BLaER1 (cell line): ENCODE data around the gene GRAMD4.

Experiments
- H3K27ac ChIP-seq: shearing (Covaris generic); formaldehyde crosslinking; 2 replicates; pipeline ENCODE4 v1.8.1; 2022
- H3K27me3 ChIP-seq: shearing (Covaris generic); formaldehyde crosslinking; 2 replicates; pipeline ENCODE4 v1.8.1; 2022
- H3K36me3 ChIP-seq: shearing (Covaris generic); formaldehyde crosslinking; 2 replicates; pipeline ENCODE4 v1.8.1; 2022
- H3K4me1 ChIP-seq: shearing (Covaris generic); formaldehyde crosslinking; 2 replicates; pipeline ENCODE4 v1.8.1; 2022
- H3K4me2 ChIP-seq: shearing (Covaris generic); formaldehyde crosslinking; 2 replicates; pipeline ENCODE4 v1.8.1; 2022
- H3K4me3 ChIP-seq: shearing (Covaris generic); formaldehyde crosslinking; 2 replicates; pipeline ENCODE4 v1.8.1; 2022
- H3K9ac ChIP-seq: shearing (Covaris generic); formaldehyde crosslinking; 2 replicates; pipeline ENCODE4 v1.8.1; 2022
- H3K9me3 ChIP-seq: shearing (Covaris generic); formaldehyde crosslinking; 2 replicates; pipeline ENCODE4 v1.8.1; 2022
- H4K20me1 ChIP-seq: shearing (Covaris generic); formaldehyde crosslinking; 2 replicates; pipeline ENCODE4 v1.8.1; 2022
- Cebpa-rat ChIP-seq: shearing (Covaris generic); IDR thresholded peaks from 2 replicates; pipeline ENCODE4 v1.8.1; 2022

GRAMD4 gene

DNA sequence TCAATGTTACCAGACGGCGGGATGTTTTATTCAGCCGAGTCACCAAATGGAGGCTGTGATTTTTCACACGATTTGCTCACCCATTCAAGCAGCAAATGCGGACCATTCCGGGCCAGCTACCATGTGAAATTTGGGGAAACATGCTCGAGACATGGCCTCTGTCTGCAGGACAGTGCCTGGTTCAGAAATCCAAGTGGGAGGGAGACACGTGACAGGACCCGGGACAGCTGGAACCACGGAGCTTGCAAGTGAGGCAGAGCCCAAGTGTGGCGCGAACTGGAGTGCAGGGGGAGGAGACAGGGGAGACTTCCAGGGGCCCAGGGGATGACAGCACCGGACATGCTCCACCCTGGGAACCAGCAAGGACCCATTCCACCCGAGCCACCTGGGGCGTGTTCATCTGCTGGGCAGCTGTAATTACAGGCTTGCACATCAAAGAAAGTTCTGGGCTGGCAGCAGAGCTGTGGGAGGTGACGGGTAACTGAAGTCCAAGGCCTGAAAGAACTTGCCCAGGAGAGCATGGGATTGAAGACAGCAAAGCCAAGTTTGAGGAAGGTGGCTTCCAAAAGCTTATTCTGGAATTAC, 101.4 kb downstream of the GRAMD4 start:
- Histone ChIP-seq H3K9ac (no peak overlapping the region), H3K9me3 (no peaks in the 10 kb centered on the region), H3K27me3 (no peaks in the 10 kb centered on the region), H3K4me3 (no peak overlapping the region), H3K4me2 (no peak overlapping the region), H3K36me3 (peaks cover 100% of the 10 kb centered on the region), H3K27ac (no peak overlapping the region), H3K4me1 (peaks cover 49% of the 10 kb centered on the region), H4K20me1 (peaks cover 100% of the 10 kb centered on the region)
- TF ChIP-seq Cebpa-rat, result no peak

DNA sequence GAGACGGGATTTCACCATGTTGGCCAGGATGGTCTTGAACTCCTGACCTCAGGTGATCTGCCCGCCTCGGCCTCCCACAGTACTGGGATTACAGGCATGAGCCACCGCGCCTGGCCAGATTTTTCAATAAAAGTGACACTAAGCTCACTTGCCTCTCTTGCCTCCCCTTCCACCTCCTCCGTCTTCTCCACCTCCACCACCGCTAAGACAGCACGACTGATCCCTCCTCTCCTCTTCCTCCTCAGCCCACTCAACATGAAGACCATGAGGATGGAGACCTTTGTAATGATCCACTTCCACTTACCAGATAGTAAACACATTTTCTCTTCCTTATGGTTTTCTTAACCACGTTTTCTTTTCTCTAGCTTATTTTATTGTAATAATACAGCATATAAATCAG, 103.7 kb downstream of the GRAMD4 start:
- TF ChIP-seq Cebpa-rat, result no peak
- H3K4me2 ChIP-seq, result no peak overlapping the region
- H3K4me3 ChIP-seq, result no peak overlapping the region
- peaks cover 100% of the 10 kb centered on the region for H4K20me1 ChIP-seq
- no peaks in the 10 kb centered on the region for H3K9me3 ChIP-seq
- peaks cover 72% of the 10 kb centered on the region for H3K4me1 ChIP-seq
- H3K9ac ChIP-seq, result no peak overlapping the region
- no peak overlapping the region for H3K27ac ChIP-seq
- no peaks in the 10 kb centered on the region for H3K27me3 ChIP-seq
- H3K36me3 ChIP-seq, result peaks cover 99% of the 10 kb centered on the region

DNA sequence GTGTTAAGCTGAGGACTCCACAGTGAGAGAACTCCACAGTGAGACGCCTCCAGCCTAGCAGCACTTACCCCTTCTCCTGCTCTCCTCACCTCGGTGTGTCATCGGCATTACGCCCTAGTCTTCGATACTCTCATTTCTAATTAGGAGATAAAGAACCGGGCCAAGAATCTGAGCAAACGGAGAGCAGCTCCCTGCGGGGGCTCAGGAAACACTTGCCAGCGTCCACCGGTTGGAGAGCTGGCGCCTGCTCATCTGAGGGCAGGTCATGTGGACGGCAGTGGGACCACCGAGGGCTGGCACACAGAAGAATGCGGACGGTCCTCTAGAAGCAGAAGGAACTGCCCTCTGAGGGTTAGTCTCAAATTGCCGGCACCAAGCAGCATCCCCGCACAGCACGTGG, 104.9 kb downstream of the GRAMD4 start:
- H3K4me1 ChIP-seq, result peaks cover 84% of the 10 kb centered on the region
- no peak for TF ChIP-seq Cebpa-rat
- H3K4me2 ChIP-seq, result no peak overlapping the region
- no peak overlapping the region for H3K4me3 ChIP-seq
- no peaks in the 10 kb centered on the region for H3K27me3 ChIP-seq
- no peak overlapping the region for H3K9ac ChIP-seq
- H3K27ac ChIP-seq, result no peak overlapping the region
- peaks cover 100% of the 10 kb centered on the region for H4K20me1 ChIP-seq
- H3K36me3 ChIP-seq, result peaks cover 93% of the 10 kb centered on the region
- no peaks in the 10 kb centered on the region for H3K9me3 ChIP-seq

DNA sequence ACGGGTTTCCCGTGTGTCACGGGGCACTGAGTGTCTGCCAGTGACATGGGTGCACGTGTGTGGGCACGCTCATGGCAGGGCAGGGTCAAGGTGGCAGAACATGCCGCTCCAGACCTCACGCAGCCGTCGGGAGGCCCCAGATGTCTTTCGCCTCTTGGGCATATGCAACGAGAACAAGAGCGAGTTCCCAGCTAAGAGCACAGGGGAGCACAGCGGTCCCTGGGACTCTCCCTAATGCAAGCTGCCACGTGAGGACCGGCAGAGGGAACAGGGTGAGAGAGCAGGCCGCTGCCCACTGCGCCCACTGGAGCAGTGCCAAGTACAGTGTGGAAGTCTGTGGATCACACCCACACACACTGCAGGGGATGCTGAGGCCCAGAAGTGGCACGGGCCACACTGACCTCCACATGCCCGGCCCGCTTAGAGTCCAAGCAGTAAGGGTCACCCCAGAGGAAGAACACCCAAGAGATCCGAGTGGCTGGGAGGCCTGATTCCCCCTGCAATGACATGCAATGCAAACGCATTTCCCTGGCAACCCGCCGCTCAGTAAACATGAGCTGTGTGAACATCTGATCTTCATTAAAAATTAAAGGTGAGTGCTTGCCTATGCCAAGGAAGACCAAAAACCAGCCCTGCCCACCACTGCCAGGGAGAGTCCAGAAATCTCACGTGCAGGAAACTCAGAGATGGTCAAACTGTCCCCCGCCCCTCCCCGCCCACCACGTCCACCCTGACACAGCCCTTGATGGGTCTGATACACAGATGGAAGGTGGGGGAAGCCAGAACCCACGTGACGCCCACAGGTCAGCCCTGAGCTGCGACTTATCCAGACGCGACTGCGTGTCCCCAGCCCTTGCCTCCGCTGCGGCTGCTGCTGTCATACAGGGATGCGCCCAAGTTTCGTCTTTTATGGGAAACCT, 106.1 kb downstream of the GRAMD4 start:
- peak overlapping the region; percentile 98 for H3K4me2 ChIP-seq
- H4K20me1 ChIP-seq, result peaks cover 100% of the 10 kb centered on the region

DNA sequence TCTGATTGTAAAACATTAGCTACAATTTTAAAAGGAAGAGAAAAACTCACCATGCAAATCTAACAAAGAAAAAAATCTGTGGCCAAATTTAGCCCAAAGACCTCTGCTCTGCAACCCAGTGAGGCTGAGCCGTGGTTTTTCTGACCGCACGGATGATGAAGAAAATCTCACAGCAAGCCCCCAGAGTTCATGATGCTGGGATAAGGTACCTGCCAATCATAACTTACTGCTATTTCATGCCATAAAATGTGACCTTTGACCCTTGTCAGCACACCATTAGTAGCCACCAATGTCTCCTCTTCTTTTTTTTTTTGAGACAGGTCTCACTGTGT, 106.8 kb downstream of the GRAMD4 start:
- Histone ChIP-seq H3K9ac (no peak overlapping the region), H3K4me1 (peaks cover 95% of the 10 kb centered on the region), H3K36me3 (peaks cover 88% of the 10 kb centered on the region), H3K4me3 (no peak overlapping the region), H4K20me1 (peaks cover 100% of the 10 kb centered on the region), H3K4me2 (peak overlapping the region; percentile 98), H3K27ac (no peak overlapping the region), H3K27me3 (no peaks in the 10 kb centered on the region), H3K9me3 (no peaks in the 10 kb centered on the region)
- no peak for TF ChIP-seq Cebpa-rat

More for the DNA sequence above, 106.1 kb downstream of the GRAMD4 start:
- TF ChIP-seq Cebpa-rat, result no peak
- Histone ChIP-seq H3K27ac (no peak overlapping the region), H3K9me3 (no peaks in the 10 kb centered on the region), H3K9ac (no peak overlapping the region), H3K36me3 (peaks cover 88% of the 10 kb centered on the region), H3K27me3 (no peaks in the 10 kb centered on the region), H3K4me1 (peaks cover 95% of the 10 kb centered on the region), H3K4me3 (no peak overlapping the region)

DNA sequence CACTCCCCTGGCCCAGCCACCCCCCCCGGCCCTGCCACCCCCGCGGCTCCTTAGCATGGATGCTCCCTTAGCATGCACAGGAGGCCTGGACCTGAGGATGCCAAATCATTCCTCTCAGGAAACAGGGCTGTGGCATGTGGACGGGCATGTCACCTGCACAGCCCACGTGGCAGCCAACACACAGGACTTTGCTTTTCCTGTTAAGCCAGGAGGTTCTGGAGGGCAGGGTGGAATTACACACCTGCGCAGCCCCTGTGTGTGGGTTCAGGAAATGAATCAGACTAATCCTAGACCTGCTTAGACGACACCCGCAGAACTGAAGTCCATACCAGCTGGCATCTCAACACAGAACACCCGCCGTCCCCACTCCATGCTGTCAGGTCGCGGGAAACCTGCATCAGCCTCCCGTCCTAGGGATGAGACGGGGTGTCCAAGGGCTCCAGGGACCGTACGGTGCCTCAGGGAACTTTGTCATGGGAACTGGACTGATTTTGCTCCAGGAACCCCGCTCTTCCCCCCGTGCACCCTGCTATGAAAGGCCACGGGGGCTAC, 107.7 kb downstream of the GRAMD4 start:
- Histone ChIP-seq H4K20me1 (peaks cover 100% of the 10 kb centered on the region), H3K9me3 (no peaks in the 10 kb centered on the region), H3K4me2 (peak overlapping the region; percentile 98), H3K27me3 (no peaks in the 10 kb centered on the region), H3K9ac (peak overlapping the region; percentile 43; the same call in 1 of the 2 replicates), H3K36me3 (peaks cover 81% of the 10 kb centered on the region), H3K4me3 (no peak overlapping the region), H3K27ac (peak overlapping the region; percentile 56), H3K4me1 (peaks cover 95% of the 10 kb centered on the region)
- TF ChIP-seq Cebpa-rat, result no peak

DNA sequence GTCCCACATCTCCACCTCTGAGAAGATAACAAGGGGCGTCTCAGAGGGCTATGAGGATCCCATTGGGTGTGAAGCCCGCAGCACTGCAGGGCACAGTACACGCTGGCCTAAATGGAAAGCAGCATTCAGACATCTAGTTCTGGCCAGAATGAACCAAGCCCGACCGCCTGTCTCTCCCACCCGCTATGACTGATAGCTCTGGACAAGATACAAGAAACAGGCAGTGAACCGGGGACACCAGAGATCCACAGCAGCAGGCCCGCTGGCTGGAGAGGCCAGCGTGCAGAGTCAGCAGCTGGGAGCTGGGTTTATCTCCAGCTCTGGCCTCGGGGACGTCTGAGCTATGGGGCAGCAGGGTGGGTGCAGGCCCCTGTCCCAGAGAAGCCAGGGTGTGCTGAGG, 108.3 kb downstream of the GRAMD4 start:
- H3K36me3 ChIP-seq, result peaks cover 75% of the 10 kb centered on the region
- H3K9ac ChIP-seq, result peak overlapping the region; percentile 43
- H4K20me1 ChIP-seq, result peaks cover 100% of the 10 kb centered on the region
- H3K4me1 ChIP-seq, result peaks cover 95% of the 10 kb centered on the region
- peak overlapping the region; percentile 56 for H3K27ac ChIP-seq
- H3K27me3 ChIP-seq, result no peaks in the 10 kb centered on the region
- no peaks in the 10 kb centered on the region for H3K9me3 ChIP-seq
- no peak overlapping the region for H3K4me3 ChIP-seq
- peak overlapping the region; percentile 98 for H3K4me2 ChIP-seq
- no peak for TF ChIP-seq Cebpa-rat
